GM12874 (cell line): ENCODE measurements around the gene MRPL24.

Experiments used
- TF ChIP-seq, protein P1 (sequence below): IDR thresholded peaks from 2 replicates; pipeline ENCODE4 v1.5.1; 2011; ENCODE audit warnings: low read depth, mild to moderate bottlenecking, control low read depth, low read length, moderate library complexity; ENCODE audit not compliant: insufficient read depth

The MRPL24 gene

DNA sequence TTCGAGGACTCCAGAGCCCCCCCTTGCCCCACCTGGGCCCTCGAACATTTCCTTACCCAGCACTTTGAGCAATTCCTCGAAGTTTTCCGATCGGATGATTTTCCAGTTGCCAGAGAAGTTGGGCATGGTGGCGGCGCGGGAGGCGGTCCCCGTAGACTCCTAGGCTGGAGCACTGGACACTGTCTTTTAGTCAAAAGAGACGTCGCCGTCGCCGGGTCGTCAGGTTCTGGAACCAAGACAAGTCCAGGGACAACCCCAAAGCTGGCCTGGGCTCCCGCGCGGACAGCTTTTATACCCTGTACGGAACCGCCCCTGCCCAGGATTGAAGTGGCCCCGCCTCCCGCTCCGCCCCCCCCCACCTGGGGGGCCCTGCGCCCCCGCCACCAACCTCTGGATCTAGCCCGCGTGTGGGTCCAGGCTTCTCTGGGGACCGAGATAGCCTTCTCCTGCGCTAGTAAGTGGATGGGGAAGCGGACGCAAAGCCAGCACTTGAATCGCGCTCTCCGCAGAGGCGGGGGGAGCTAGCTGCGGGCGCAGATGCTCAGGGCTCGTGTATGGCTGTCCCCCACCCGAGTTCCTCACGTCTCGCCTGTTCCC is 35.5 kb downstream of the MRPL24 start, which contains the start of gene CRABP2:
Gene CRABP2 (minus strand): TSS at position 263 of the 597 bp plus-strand sequence. CDS start 137 bp downstream, at position 126.
- TF ChIP-seq, protein P1, sequence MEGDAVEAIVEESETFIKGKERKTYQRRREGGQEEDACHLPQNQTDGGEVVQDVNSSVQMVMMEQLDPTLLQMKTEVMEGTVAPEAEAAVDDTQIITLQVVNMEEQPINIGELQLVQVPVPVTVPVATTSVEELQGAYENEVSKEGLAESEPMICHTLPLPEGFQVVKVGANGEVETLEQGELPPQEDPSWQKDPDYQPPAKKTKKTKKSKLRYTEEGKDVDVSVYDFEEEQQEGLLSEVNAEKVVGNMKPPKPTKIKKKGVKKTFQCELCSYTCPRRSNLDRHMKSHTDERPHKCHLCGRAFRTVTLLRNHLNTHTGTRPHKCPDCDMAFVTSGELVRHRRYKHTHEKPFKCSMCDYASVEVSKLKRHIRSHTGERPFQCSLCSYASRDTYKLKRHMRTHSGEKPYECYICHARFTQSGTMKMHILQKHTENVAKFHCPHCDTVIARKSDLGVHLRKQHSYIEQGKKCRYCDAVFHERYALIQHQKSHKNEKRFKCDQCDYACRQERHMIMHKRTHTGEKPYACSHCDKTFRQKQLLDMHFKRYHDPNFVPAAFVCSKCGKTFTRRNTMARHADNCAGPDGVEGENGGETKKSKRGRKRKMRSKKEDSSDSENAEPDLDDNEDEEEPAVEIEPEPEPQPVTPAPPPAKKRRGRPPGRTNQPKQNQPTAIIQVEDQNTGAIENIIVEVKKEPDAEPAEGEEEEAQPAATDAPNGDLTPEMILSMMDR, result no peak

DNA sequence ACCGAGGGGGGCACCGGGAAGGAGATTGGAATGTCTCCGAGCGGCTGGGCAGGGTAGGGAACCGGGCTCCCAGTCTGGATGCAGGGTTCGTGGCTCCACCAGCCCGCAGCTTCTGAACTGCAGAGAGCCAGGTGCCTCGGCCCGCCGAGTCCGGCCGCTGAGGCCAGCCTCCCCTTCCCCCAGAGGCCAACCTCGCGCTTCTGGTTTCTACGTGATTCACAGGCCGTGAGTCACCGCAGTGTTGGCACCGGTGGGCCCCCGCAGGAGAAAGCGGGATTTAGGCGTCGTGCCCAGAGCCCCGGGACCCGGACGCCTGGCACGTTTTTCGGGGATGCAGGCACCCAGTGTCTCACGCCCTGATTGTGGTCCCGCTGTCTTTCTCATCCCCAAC is 36.0 kb downstream of the MRPL24 start:
- TF ChIP-seq, protein P1, result no peak

DNA sequence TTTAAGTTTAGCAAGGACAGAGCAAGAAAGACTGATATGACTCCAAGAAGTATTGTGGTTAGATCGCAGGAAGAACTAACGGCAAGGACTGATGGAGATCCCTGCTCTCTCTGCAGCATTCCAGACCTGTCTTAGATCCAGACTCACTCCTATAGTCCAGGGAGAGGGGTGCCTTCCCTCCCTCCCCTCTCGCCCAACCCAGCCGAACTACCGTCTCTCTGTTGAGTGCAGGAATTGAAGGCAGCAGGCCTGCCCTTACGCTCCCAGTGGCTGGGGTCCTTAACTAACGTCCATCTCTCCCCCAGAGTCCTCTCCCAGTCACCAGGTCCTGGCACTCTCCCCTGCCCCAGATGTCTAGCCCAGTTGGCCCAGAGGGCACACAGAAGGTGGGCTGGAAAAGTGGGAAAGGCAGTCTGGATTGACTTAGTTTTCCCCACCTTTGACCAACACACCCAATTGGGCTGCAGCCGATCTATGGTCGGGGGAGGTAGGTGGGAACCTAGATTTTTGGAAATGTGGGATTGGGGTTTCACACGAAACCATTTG is 36.6 kb downstream of the MRPL24 start:
- TF ChIP-seq, protein P1, result no peak

DNA sequence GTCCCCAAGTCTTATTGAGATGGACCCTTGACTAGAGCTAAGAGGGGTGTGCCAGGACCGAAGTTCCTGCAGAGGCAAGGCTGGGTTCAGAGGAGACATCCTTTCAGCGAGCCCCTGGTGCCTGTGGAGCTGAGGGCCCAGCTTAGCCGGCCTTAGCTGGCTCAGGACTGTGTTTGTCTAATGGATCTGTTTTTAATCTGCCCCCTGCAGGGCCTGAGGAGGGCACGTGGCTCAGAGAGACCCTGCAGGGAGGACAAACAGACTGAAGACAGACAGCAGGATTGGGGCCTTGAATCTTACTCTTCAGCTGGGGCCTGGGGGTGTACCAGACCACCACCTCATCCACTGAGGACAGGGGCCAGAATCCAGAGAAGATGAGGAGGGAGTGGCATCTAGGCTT is 37.1 kb downstream of the MRPL24 start:
- TF ChIP-seq, protein P1, result no peak

DNA sequence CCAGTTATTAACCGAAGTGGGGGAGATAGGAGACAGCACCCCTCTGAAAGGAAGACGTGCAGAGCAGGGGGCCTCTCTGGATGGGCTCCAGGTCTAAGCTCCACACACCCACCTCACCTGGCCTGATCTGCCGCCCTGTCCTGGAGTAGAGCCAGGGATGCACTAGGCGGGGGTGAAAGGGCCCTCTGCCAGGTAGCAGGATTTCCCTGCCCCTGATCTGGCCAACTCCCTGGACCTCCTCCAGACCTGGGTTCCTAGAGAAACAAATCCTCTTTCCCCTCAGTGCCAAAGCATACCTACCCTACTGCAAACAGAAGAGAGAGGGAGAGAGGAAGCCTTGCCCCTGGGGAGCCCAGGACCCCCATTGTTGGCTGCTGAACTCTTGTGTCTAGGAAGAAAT is 37.6 kb downstream of the MRPL24 start:
- TF ChIP-seq, protein P1, result no peak

DNA sequence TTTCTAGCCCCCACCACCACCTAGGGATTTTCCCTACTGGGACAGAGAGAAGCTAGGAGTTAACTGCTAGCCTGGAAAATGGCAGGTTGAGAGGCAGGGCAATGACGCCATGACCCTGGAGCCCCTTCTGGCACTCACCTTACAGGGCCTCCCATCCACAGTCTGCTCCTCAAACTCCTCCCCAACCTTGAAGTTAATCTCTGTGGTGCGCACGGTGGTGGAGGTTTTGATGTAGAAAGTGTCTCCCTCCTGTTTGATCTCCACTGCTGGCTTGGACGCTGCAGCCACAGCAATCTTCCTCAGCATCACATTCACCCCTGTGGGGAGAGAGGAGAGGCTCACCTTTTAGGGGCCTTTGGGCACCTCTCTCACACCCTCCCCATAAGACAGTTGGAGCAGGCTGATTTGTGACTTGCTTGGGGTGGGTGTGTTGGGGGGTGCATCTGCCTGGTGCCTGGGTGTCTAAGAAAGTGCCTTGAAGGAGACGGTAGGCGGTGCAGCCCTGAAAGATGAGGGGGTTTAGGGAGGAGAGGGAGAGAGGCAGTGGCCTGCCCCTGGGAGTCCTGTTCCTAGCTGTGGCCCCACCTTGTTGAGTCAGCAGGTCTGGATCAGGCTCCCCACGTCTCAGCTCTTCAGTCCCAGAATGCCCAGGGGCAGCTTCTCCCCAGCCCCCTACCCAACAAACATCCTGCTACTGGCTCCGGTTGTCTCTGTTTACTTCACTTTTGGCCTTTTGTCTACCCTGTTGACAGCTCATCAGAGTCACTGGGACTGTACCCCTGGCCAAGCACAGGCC is 40.0 kb downstream of the MRPL24 start:
- TF ChIP-seq, protein P1, result no peak

DNA sequence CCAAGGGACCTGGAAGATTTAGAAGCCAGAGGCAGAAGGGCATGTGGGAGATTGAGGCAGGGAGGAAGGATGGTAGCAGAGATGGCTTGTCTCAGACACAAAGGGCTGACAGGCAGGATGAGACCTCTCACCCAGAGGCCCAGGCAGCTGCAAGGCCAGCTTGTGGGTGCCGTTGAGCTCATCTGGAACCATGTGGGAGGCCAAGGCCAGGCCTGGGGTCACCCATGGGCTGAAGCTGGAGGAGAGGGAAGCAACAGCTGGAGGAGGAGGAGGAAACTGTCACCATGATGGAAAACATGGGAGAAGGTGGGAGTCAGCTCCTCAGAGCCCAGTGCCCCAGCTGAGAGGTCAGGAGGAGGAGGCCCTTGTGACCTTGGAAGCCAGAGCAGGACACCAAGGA is 41.9 kb downstream of the MRPL24 start:
- TF ChIP-seq, protein P1, result no peak
